DND-41 (cell line): ENCODE results near the gene SYNM.

Source experiments
- ATAC-seq: fragments of 200-7000 bp; cut with Tn5 transposase; 3 replicates; pipeline ENCODE4 v1.9.1; 2021; ENCODE audit warnings: low read depth; ENCODE audit not compliant: insufficient read depth
- DNase-seq: peaks from one replicate; pipeline ENCODE4 v3.0.0-alpha.2; 2020
- H2AFZ ChIP-seq: 2 replicates; pipeline ENCODE4 v1.6.0; 2012; ENCODE audit warnings: low read depth, low read length
- H3K27ac ChIP-seq: 2 replicates; pipeline ENCODE4 v1.5.1; 2012; ENCODE audit warnings: low read length, inconsistent platforms
- H3K27me3 ChIP-seq: fragments of 200-600 bp; sonication (generic); 2 replicates; pipeline ENCODE4 v1.6.0; 2012; ENCODE audit warnings: low read length, mild to moderate bottlenecking, inconsistent platforms; ENCODE audit not compliant: insufficient read depth, poor library complexity
- H3K36me3 ChIP-seq: 2 replicates; pipeline ENCODE4 v1.5.1; 2012; ENCODE audit warnings: low read length, inconsistent platforms; ENCODE audit not compliant: insufficient read depth
- H3K4me1 ChIP-seq: 2 replicates; pipeline ENCODE4 v1.5.1; 2012; ENCODE audit warnings: mild to moderate bottlenecking, low read length; ENCODE audit not compliant: insufficient read depth
- H3K4me2 ChIP-seq: 2 replicates; pipeline ENCODE4 v1.6.0; 2012; ENCODE audit warnings: mild to moderate bottlenecking, moderate library complexity, low read length, inconsistent platforms; ENCODE audit not compliant: insufficient read depth
- H3K4me3 ChIP-seq, 2 experiments: fragments of 200-600 bp in 1 of 2; shearing (Covaris generic) in 1 of 2; 2 replicates each; pipeline ENCODE4 v1.5.1; 2012 to 2016; ENCODE audit warnings: inconsistent platforms in 2 of 2, low read length in 2 of 2, mild to moderate bottlenecking in 2 of 2, low read depth in 1 of 2, moderate library complexity in 1 of 2
- H3K79me2 ChIP-seq: 2 replicates; pipeline ENCODE4 v1.6.0; 2012; ENCODE audit warnings: low read length, inconsistent platforms; ENCODE audit not compliant: insufficient read depth
- H3K9ac ChIP-seq: 2 replicates; pipeline ENCODE4 v1.6.0; 2012; ENCODE audit warnings: low read depth, mild to moderate bottlenecking, inconsistent platforms, low read length, moderate library complexity
- H3K9me3 ChIP-seq: 2 replicates; pipeline ENCODE4 v1.5.1; 2012; ENCODE audit warnings: low read length, moderate library complexity, mild to moderate bottlenecking, inconsistent platforms; ENCODE audit not compliant: insufficient read depth, severe bottlenecking
- H4K20me1 ChIP-seq: 2 replicates; pipeline ENCODE4 v1.6.0; 2012; ENCODE audit warnings: low read length; ENCODE audit not compliant: insufficient read depth
- EZH2 ChIP-seq: IDR thresholded peaks from 3 replicates; pipeline ENCODE4 v1.6.1; 2012; ENCODE audit warnings: borderline replicate concordance, low read depth, mild to moderate bottlenecking, moderate library complexity, low read length, inconsistent platforms; ENCODE audit not compliant: severe bottlenecking
- TF ChIP-seq, protein P1 (sequence below): IDR thresholded peaks from 2 replicates; pipeline ENCODE4 v1.5.1; 2012; ENCODE audit warnings: borderline replicate concordance, low read length, moderate library complexity, mild to moderate bottlenecking; ENCODE audit not compliant: poor library complexity, severe bottlenecking; ENCODE audit errors: extremely low read depth

Gene SYNM

GRCh38 chr15:99097441-99098410 lies 7.2 kb upstream of the SYNM start:
- no peak for TF ChIP-seq EZH2
- TF ChIP-seq, protein P1, sequence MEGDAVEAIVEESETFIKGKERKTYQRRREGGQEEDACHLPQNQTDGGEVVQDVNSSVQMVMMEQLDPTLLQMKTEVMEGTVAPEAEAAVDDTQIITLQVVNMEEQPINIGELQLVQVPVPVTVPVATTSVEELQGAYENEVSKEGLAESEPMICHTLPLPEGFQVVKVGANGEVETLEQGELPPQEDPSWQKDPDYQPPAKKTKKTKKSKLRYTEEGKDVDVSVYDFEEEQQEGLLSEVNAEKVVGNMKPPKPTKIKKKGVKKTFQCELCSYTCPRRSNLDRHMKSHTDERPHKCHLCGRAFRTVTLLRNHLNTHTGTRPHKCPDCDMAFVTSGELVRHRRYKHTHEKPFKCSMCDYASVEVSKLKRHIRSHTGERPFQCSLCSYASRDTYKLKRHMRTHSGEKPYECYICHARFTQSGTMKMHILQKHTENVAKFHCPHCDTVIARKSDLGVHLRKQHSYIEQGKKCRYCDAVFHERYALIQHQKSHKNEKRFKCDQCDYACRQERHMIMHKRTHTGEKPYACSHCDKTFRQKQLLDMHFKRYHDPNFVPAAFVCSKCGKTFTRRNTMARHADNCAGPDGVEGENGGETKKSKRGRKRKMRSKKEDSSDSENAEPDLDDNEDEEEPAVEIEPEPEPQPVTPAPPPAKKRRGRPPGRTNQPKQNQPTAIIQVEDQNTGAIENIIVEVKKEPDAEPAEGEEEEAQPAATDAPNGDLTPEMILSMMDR = no peak
- DNase-seq = no peak
- no peaks in the 10 kb centered on the region for H3K79me2 ChIP-seq
- H3K27me3 ChIP-seq = no peaks in the 10 kb centered on the region
- H3K4me1 ChIP-seq = peaks cover 8% of the 10 kb centered on the region; the same call in 1 of the 2 replicates
- H3K4me3 ChIP-seq = no peak overlapping the region
- H3K4me2 ChIP-seq = no peak overlapping the region
- no peak overlapping the region for H3K9ac ChIP-seq
- no peaks in the 10 kb centered on the region for H3K36me3 ChIP-seq
- no peak overlapping the region for H2AFZ ChIP-seq
- H3K9me3 ChIP-seq = no peaks in the 10 kb centered on the region
- ATAC-seq = no peak
- no peak overlapping the region for H3K27ac ChIP-seq
- no peaks in the 10 kb centered on the region for H4K20me1 ChIP-seq

- TF ChIP-seq, protein P1 = no peak
- H3K4me1 ChIP-seq = peaks cover 8% of the 10 kb centered on the region; the same call in 1 of the 2 replicates
- no peaks in the 10 kb centered on the region for H3K27me3 ChIP-seq
Observed at GRCh38 chr15:99098426-99098825, 6.5 kb upstream of the SYNM start.

DNA sequence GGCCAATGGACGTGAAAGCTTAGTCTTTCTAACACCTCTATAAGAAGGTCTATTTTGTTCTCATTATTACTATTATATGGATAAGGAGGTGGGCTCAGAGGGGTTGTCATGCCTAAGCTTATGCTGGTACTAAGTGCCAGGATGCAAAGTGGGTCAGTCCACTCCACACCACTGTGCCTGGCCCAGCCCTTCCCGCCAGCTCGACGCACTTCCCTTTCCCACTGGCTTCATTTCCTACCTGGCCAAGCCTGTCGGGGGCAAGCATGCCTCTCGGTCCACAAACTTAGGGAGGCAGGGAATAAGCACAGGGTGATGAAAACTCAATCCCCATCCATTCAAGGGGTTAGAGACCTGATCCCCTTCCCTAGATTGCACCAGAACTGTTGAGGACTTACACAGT lies 5.9 kb upstream of the SYNM start:
- Histone ChIP-seq H3K36me3 (no peaks in the 10 kb centered on the region), H3K9me3 (no peaks in the 10 kb centered on the region), H4K20me1 (no peaks in the 10 kb centered on the region), H3K27ac (no peak overlapping the region), H3K4me3 (no peak overlapping the region), H3K9ac (no peak overlapping the region), H3K79me2 (no peaks in the 10 kb centered on the region), H3K27me3 (no peaks in the 10 kb centered on the region), H2AFZ (no peak overlapping the region), H3K4me2 (no peak overlapping the region), H3K4me1 (peaks cover 8% of the 10 kb centered on the region; the same call in 1 of the 2 replicates)
- no peak for TF ChIP-seq EZH2
- TF ChIP-seq, protein P1 = no peak
- ATAC-seq = no peak
- DNase-seq = no peak

More at GRCh38 chr15:99098426-99098825, 6.5 kb upstream of the SYNM start:
- Histone ChIP-seq H3K9me3 (no peaks in the 10 kb centered on the region), H3K79me2 (no peaks in the 10 kb centered on the region), H2AFZ (no peak overlapping the region), H3K27ac (no peak overlapping the region), H3K9ac (no peak overlapping the region), H3K36me3 (no peaks in the 10 kb centered on the region), H3K4me2 (no peak overlapping the region), H4K20me1 (no peaks in the 10 kb centered on the region), H3K4me3 (no peak overlapping the region)
- ATAC-seq (no peak), DNase-seq (no peak)
